AG09319 (cell line): ENCODE data around the gene MYO18B.

Experiments used
- DNase-seq: peaks from one replicate; pipeline ENCODE4 v3.0.0-alpha.2; 2010; ENCODE audit warnings: low read depth; ENCODE audit errors: extremely low read depth
- CTCF ChIP-seq: IDR thresholded peaks from 2 replicates; pipeline ENCODE4 v1.5.1; 2011; ENCODE audit warnings: low read depth, mild to moderate bottlenecking, inconsistent platforms, low read length, moderate library complexity

The MYO18B gene

DNA sequence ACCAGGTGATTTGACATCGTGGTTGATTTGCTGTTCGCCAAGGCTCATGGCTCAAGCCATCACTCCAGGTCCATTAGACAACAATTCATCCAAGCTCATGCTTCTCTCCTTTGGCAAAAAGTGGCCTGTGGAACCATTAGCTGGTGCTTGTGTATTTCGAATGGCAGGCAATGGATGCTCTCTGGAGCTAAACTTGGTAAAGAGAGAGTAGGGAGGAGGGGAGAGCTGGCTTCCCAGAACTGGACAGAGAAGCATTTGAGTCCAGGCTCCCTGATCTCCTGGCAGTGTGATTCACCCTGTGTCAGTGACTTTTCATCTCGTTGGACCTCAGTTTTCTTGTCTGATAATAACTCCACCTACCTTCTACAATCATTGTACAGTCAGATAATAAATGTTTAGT, 64.6 kb downstream of the MYO18B start:
- no peak for TF ChIP-seq CTCF
- DNase-seq = no peak

GRCh38 chr22:25814685-25815084, 72.7 kb downstream of the MYO18B start:
- no peak for TF ChIP-seq CTCF
- no peak for DNase-seq

DNA sequence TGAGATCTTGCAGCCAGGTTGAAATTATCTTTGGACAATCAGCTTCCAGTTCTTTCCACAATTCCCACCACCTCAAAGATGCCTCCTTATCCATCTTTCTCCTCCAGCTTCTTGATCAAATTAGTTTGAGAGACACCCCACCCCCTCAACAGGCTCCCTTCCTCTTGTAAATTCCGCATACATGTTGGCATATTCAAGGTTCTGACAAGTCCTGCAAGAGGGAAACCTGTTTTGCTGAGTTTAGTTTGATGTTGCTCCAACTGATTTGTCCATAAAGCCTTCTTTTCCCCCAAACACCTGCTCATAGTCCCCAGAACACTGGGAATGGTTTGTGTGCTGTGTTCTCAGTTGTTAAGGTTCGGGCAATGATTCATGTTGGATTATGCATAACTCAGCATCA, 73.6 kb downstream of the MYO18B start:
- no peak for TF ChIP-seq CTCF
- no peak for DNase-seq

GRCh38 chr22:25816522-25817059, 74.6 kb downstream of the MYO18B start:
- no peak for DNase-seq

DNA sequence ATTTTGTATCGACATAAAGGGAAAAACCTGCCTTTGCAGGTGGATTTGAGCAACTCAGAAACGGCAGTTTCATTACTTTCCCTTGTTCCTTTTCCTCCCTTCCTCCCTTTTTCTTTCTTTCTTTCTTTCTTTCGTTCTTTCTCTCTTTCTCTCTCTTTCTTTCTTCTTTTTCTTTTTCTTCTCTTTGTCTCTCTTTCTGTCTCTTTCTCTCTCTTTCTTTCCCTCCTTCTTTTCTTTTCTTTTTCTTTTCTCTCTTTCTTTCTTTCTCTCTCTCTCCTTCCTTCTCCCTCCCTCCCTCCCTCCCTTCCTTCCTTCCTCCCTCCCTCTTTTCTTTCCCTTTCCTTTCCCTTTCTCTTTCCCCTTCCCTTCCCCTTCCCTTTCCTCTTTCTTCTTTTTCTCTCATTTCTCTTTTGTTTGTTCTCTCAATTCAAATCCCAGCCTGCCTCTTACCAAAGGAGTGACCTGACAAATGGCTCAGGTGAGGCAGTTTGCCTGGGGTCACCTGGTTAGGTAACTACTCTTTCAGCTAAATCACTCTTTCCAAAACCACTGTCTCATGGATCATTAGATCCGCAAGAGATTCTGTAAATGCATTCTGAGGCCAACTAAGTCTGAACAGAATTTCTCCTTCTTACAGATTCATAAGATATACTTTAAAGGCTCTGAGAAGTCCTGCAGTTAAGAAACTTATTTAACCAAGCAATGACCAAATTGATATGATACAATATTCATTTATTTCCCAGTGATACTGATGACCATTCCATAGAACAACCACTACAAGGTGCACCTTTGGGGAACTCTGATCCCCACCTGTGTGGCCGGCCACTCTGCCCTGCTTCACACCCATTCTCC, 75.3 kb downstream of the MYO18B start:
- no peak for DNase-seq
- no peak for TF ChIP-seq CTCF

More at GRCh38 chr22:25816522-25817059, 74.6 kb downstream of the MYO18B start:
- TF ChIP-seq CTCF = no peak

- TF ChIP-seq CTCF = no peak
- no peak for DNase-seq
Observed at GRCh38 chr22:25818541-25818940, 76.6 kb downstream of the MYO18B start.

DNA sequence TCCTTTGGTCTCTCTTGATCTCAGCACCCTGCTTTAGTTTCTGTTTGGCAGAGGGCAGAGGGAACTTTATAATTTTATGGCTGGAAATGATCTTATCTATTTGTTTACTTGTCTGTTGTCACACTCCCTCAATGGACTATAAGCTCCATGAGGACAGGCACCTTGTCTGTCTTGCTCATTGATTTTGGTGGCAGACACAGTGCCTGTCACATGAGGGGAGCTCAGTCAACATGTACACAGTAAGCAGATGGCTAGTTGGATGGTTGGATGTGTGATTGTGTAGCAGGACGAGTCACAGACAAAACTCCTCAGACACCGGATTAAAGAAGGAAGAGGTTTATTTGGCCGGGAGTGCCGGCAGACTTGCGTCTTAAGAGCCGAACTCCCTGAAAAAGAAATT, 80.4 kb downstream of the MYO18B start:
- no peak for TF ChIP-seq CTCF
- no peak for DNase-seq
